GM21360 (cell line): ENCODE results near the gene FAAP20.
A peak's percentile ranks its signal among the peaks of the same experiment; 100 is the strongest.

ENCODE experiments used
- ATAC-seq: cut with Tn5 transposase; IDR thresholded peaks from one replicate; pipeline ENCODE4 v1.9.1; 2021; ENCODE audit warnings: mild to moderate bottlenecking, moderate library complexity; ENCODE audit not compliant: unreplicated experiment

FAAP20 gene

GRCh38 chr1:2197707-2198165, 3.2 kb upstream of the FAAP20 start:
- ATAC-seq = no peak

- ATAC-seq = no peak
These were observed 2.5 kb upstream of the FAAP20 start for GRCh38 chr1:2196901-2197638.

GRCh38 chr1:2195785-2196184, 1.2 kb upstream of the FAAP20 start:
- no peak for ATAC-seq

- ATAC-seq = peak; percentile 61
These were observed 514 bp upstream of the FAAP20 start for GRCh38 chr1:2194898-2195673.

GRCh38 chr1:2193514-2194281, 874 bp downstream of the FAAP20 start:
- ATAC-seq = no peak

GRCh38 chr1:2192031-2192995, 2.3 kb downstream of the FAAP20 start:
- ATAC-seq = no peak

GRCh38 chr1:2190491-2190976, 4.0 kb downstream of the FAAP20 start:
- no peak for ATAC-seq

- peak; percentile 81 for ATAC-seq
These were observed 4.8 kb downstream of the FAAP20 start for GRCh38 chr1:2189459-2190425.

- ATAC-seq = no peak
These were observed 6.2 kb downstream of the FAAP20 start for GRCh38 chr1:2188336-2188735.

GRCh38 chr1:2187619-2188018, 7.0 kb downstream of the FAAP20 start:
- no peak for ATAC-seq

- ATAC-seq = no peak
These were observed 7.7 kb downstream of the FAAP20 start for GRCh38 chr1:2186901-2187300.

GRCh38 chr1:2185880-2186855, 8.4 kb downstream of the FAAP20 start:
- no peak for ATAC-seq

- ATAC-seq = no peak
These were observed 9.6 kb downstream of the FAAP20 start for GRCh38 chr1:2184934-2185333.

GRCh38 chr1:2184531-2184930, 10.0 kb downstream of the FAAP20 start:
- ATAC-seq = no peak

- ATAC-seq = no peak
These were observed 10.6 kb downstream of the FAAP20 start for GRCh38 chr1:2183937-2184334.

GRCh38 chr1:2182376-2182775, 12.2 kb downstream of the FAAP20 start:
- no peak for ATAC-seq

- ATAC-seq = no peak
These were observed 12.8 kb downstream of the FAAP20 start for GRCh38 chr1:2181752-2182151.

- ATAC-seq = no peak
These were observed 13.3 kb downstream of the FAAP20 start for GRCh38 chr1:2181271-2181670.
